T-helper 1 cell treated with Interleukin-12 subunit alpha and Interleukin-12 subunit beta and Interleukin-4 antibody, amounts not matched to agents 30 μg/mL and 1 μg/mL, for 36 hours (primary cell): ENCODE data around the gene KIF16B.
"Not testable (repeated sequence)": the region's sequence is repeated elsewhere in the genome, so short reads cannot be mapped to it uniquely, and the experiment has no call there.

Source experiments
- H3K27ac Mint-ChIP-seq: one replicate; pipeline ENCODE4 v1.8.0; 2021; ENCODE audit warnings: mild to moderate bottlenecking, mixed read lengths
- H3K27me3 Mint-ChIP-seq: one replicate; pipeline ENCODE4 v1.8.0; 2021; ENCODE audit warnings: low read depth, mixed read lengths
- H3K36me3 Mint-ChIP-seq: one replicate; pipeline ENCODE4 v1.8.0; 2021; ENCODE audit warnings: low read depth, mixed read lengths
- H3K4me1 Mint-ChIP-seq: one replicate; pipeline ENCODE4 v1.8.0; 2021; ENCODE audit warnings: low read depth, mixed read lengths
- H3K4me3 Mint-ChIP-seq: one replicate; pipeline ENCODE4 v1.8.0; 2021; ENCODE audit warnings: mild to moderate bottlenecking, moderate library complexity, mixed read lengths
- H3K9me3 Mint-ChIP-seq: one replicate; pipeline ENCODE4 v1.8.0; 2021; ENCODE audit warnings: mixed read lengths

The KIF16B gene

DNA sequence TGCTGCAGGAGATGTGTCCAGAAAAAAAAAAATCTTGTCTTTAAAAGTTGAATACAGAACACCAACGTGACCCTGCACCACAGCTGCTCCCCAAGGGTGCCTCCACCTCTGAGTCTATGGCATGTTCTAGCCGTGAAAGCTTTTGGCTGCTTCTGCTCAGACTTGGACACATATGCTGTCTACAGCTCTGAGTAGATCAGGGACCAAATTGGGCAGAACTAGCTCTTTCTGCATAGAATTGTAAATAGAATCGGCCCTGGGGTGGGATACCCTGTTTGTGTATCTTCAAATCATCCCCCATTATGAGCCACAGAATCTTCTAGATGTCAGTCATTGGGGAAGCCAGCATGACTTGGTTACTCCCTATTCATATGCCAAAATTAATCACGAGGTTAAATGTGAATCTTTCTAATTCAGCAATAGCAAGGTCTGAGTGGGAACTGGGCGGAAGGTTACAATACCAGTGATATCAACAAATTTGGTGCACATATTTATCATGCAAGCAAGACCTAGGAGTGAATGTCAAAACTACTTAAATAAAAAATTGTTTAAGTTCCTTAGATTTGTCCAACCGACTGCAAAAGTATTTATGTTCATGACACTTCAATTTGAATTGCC is 302.8 kb downstream of the KIF16B start:
- peaks cover 23% of the 10 kb centered on the region for H3K9me3 Mint-ChIP-seq
- H3K4me3 Mint-ChIP-seq, result no peak overlapping the region
- H3K4me1 Mint-ChIP-seq, result no peaks in the 10 kb centered on the region
- H3K27me3 Mint-ChIP-seq, result no peaks in the 10 kb centered on the region
- no peak overlapping the region for H3K27ac Mint-ChIP-seq
- no peaks in the 10 kb centered on the region for H3K36me3 Mint-ChIP-seq

DNA sequence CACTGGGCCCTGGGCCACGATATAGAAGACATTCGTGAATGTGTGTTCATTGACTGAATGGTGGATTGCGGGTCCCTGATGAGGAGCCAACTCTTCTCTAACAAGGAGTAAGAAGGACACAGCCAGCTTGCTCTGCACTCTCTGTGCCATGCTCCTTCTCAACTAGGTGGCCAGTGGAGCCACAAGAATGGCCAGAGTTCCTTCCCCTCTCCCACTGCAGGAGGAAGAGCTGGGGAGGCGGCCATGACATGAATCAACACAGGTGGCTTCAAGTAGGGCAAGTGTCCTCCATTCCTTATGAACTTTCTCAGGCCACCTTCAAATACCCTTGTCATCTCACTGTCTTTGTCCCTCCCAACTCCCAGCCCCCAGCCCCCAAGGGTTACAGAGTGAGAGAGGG is 305.7 kb downstream of the KIF16B start:
- Mint-ChIP-seq H3K4me3 (no peak overlapping the region), H3K36me3 (no peaks in the 10 kb centered on the region), H3K4me1 (no peaks in the 10 kb centered on the region), H3K27me3 (no peaks in the 10 kb centered on the region), H3K9me3 (peaks cover 25% of the 10 kb centered on the region), H3K27ac (no peak overlapping the region)

DNA sequence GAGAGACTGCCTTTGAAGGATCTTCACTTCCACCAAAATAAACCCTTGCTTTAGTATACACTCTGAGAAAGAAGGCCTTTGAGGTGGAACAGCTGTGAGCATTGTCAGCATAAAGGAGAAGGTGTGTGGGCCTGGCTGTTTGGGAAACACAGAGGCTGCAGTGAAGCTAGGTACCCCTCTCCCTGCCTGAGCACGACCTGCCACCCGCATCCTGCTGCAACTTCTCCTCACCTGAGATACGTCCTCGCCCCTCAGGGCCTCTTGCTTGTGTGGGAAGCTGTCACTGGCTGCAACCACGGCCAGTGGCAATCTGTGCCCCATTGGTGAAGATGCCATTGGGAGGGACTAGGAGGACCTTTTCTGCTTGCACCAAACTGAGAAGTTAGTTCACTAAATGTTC is 307.9 kb downstream of the KIF16B start:
- no peak overlapping the region for H3K27ac Mint-ChIP-seq
- peaks cover 35% of the 10 kb centered on the region for H3K9me3 Mint-ChIP-seq

DNA sequence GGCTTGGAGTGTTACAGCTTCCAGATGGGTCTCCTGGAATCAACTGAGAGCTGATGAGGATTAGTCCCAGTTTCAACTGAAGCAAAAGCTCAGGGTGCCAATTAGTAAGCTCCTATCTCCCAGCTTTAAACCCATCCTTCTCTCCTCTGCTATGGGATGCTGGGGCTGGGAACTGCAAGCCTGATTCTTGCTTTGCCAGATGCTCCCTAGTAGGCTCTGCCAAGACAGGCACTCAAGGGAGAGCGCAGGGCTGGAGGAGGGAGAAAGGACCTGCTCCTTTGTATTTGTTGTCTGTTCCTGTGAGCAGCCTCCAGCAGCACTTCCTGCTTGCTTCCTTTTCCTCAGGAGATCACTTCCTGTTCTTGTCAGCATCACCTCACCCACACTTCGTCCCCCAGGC is 309.7 kb downstream of the KIF16B start:
- Mint-ChIP-seq H3K27me3 (no peaks in the 10 kb centered on the region), H3K4me1 (no peaks in the 10 kb centered on the region), H3K9me3 (peaks cover 35% of the 10 kb centered on the region), H3K4me3 (no peak overlapping the region), H3K36me3 (no peaks in the 10 kb centered on the region), H3K27ac (no peak overlapping the region)

More for the DNA sequence above, 307.9 kb downstream of the KIF16B start:
- no peak overlapping the region for H3K4me3 Mint-ChIP-seq
- H3K36me3 Mint-ChIP-seq, result no peaks in the 10 kb centered on the region
- no peaks in the 10 kb centered on the region for H3K27me3 Mint-ChIP-seq
- no peaks in the 10 kb centered on the region for H3K4me1 Mint-ChIP-seq

DNA sequence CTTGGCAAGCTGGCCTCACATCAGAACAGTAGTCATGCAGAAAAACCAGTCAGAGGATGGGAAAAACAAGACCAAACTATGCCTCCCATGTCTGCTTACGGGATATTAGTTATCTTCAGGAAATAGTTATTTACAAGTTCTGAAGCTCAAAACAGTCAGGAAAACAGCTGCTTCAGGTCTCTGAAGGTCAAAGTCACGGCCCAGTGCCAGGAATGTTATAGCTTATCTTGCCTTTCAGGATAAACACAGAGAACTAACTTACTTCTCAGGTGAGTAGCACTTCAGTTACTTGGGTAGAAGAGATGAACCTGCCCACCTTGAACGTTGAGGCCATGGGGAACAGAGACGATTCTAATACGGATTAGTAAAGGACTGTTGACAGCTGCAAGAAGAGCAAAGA is 310.7 kb downstream of the KIF16B start:
- no peak overlapping the region for H3K27ac Mint-ChIP-seq
- H3K36me3 Mint-ChIP-seq, result no peaks in the 10 kb centered on the region
- peaks cover 31% of the 10 kb centered on the region for H3K9me3 Mint-ChIP-seq
- no peaks in the 10 kb centered on the region for H3K27me3 Mint-ChIP-seq
- no peak overlapping the region for H3K4me3 Mint-ChIP-seq
- no peaks in the 10 kb centered on the region for H3K4me1 Mint-ChIP-seq

DNA sequence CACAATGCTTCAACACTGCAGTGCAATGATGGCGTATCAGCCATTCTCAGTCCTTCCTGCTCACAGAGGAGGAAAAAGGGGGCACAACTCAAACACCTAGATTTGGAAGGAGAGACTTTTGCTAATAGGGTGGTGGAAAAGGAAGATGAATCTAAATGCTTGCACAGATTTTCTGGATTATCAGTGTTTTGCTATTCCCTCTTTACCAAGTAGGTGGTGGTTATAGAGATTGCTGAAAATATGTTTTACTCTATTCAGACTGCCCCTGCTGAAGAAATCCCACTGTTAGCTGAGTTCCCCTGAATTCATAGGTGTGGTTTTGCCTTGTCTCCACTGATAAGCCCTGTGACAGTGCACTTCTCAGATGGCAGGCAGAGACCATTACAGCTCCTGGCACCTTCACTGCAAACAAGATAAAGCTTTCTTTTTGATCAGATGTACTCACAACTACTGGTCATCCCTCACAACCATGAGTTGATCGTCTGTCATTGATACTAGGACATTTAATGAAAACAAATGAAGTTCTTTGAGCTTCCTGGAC is 311.4 kb downstream of the KIF16B start:
- no peaks in the 10 kb centered on the region for H3K36me3 Mint-ChIP-seq
- peaks cover 24% of the 10 kb centered on the region for H3K9me3 Mint-ChIP-seq
- H3K4me1 Mint-ChIP-seq, result no peaks in the 10 kb centered on the region
- no peaks in the 10 kb centered on the region for H3K27me3 Mint-ChIP-seq
- no peak overlapping the region for H3K27ac Mint-ChIP-seq
- no peak overlapping the region for H3K4me3 Mint-ChIP-seq

DNA sequence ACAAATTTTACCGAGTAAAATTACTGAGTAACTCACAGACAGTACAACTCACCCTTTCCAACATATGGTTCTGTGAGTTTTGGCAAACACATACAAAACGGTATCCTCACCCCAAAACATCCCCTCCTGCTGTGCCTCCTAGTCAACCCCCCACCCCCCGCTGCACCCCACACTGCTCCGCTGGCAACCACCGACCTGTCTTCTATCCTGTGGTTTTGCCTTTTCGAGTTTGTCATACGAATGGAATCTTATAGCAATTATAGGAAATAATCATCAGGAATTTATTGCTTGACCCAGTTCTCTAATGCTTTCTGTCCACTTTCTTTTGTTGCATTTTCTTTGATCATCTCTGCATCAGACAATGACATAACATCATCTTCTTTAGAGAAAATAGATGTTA is 312.3 kb downstream of the KIF16B start:
- no peak overlapping the region for H3K27ac Mint-ChIP-seq
- no peak overlapping the region for H3K4me3 Mint-ChIP-seq
- H3K9me3 Mint-ChIP-seq, result peaks cover 17% of the 10 kb centered on the region
- no peaks in the 10 kb centered on the region for H3K27me3 Mint-ChIP-seq
- no peaks in the 10 kb centered on the region for H3K36me3 Mint-ChIP-seq
- no peaks in the 10 kb centered on the region for H3K4me1 Mint-ChIP-seq

DNA sequence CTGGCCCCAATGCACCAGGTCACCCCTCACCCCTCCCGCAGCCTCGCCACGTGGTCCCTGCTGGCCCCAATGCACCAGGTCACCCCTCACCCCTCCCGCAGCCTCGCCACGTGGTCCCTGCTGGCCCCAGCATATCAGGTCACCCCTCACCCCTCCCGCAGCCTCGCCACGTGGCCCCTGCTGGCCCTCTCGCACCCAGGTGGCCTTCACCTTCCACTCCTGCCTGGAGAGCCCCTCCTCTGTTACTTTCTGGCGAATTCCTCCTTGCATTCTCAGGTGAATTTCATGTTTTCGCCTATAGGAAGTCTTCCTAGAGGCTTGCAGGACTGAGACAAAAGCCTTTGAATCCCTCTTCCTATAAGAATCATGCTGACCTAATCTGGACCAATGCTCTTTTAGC is 313.1 kb downstream of the KIF16B start:
- not testable (repeated sequence) for H3K27me3 Mint-ChIP-seq, H3K4me1 Mint-ChIP-seq, H3K27ac Mint-ChIP-seq, H3K9me3 Mint-ChIP-seq, H3K36me3 Mint-ChIP-seq, H3K4me3 Mint-ChIP-seq

DNA sequence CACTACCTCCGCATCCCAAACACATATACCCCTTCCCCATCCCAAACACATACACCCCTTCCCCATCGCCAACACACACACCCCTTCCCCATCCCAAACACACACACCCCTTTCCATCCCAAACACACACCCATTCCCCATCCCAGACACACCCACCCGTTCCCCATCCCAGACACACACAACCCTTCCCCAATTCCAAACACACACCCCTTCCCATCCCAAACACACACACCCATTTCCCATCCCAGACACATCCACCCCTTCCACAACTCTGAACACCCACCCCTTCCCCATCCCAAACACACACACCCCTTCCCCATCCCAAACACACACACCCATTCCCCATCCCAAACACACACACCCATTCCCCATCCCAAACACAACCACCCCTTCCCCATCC is 314.5 kb downstream of the KIF16B start:
- Mint-ChIP-seq H3K9me3 (peaks cover 9% of the 10 kb centered on the region), H3K36me3 (no peaks in the 10 kb centered on the region), H3K4me1 (no peaks in the 10 kb centered on the region), H3K27ac (no peak overlapping the region), H3K27me3 (no peaks in the 10 kb centered on the region), H3K4me3 (no peak overlapping the region)

DNA sequence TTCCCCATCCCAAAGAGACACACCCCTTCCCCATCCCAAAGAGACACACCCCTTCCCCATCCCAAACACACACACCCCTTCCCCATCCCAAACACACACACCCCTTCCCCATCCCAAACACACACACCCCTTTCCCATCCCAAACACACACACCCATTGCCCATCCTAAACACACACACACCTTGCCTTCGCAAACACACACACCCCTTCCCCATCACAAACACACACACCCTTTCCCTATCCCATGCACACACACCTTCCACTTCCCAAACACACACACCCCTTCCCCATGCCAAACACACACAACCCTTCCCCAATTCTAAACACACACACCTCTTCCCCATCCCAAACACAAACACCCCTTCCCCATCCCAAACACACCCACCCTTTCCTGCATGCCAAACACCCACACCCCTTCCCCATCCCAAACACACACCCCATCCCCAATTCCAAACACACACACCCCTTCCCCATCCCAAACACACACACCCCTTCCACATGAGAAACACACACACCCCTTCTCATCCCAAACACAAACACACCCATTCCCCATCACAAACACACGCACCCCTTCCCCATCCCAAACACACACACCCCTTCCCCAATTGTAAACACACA is 315.3 kb downstream of the KIF16B start:
- no peaks in the 10 kb centered on the region for H3K4me1 Mint-ChIP-seq
- H3K27ac Mint-ChIP-seq, result no peak overlapping the region
- H3K4me3 Mint-ChIP-seq, result no peak overlapping the region
- H3K9me3 Mint-ChIP-seq, result peaks cover 9% of the 10 kb centered on the region
- no peaks in the 10 kb centered on the region for H3K27me3 Mint-ChIP-seq
- no peaks in the 10 kb centered on the region for H3K36me3 Mint-ChIP-seq

DNA sequence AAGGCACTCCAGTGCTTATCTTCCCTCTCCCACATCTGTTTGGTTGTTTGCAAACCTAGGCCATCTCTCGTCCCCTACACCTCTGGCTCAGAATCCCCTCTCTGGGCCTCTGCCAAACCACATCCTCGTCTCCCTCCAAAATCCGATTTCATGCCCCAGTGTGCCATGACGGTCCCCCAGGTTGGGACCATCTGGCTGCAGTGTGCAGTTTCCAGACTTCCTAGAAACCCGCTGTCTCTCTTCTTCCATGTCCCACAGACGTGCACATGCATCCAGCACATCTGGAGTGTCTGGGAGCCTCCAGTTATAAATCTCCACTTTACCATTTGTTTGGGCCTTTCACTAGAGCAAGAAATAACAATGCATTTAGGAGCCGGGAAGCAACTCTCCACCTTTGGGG is 316.2 kb downstream of the KIF16B start:
- Mint-ChIP-seq H3K27me3 (no peaks in the 10 kb centered on the region), H3K36me3 (no peaks in the 10 kb centered on the region), H3K4me3 (no peak overlapping the region), H3K4me1 (no peaks in the 10 kb centered on the region), H3K27ac (no peak overlapping the region), H3K9me3 (peaks cover 9% of the 10 kb centered on the region)

DNA sequence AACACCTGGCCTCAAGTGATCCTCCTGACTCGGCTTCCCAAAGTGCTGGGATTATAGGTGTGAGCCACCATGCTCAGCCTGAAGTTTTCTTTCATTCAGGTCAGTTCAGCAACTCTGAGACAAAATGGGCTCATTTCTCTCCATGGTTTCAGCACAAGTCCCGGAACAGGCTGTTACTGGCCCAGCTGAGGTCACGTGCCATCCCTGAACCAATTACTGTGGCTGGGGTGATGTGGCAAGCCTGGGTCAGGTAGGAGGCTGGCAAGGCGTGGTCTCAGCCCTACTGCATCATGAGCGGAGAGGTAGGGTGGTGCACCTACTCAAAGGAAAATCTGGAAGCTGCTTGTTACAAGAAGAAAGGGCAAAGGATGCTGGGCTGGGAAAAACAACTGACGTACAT is 326.4 kb downstream of the KIF16B start:
- H3K27ac Mint-ChIP-seq, result no peak overlapping the region
- H3K27me3 Mint-ChIP-seq, result no peaks in the 10 kb centered on the region
- H3K9me3 Mint-ChIP-seq, result no peaks in the 10 kb centered on the region
- H3K4me3 Mint-ChIP-seq, result no peak overlapping the region
- no peaks in the 10 kb centered on the region for H3K4me1 Mint-ChIP-seq
- H3K36me3 Mint-ChIP-seq, result no peaks in the 10 kb centered on the region

DNA sequence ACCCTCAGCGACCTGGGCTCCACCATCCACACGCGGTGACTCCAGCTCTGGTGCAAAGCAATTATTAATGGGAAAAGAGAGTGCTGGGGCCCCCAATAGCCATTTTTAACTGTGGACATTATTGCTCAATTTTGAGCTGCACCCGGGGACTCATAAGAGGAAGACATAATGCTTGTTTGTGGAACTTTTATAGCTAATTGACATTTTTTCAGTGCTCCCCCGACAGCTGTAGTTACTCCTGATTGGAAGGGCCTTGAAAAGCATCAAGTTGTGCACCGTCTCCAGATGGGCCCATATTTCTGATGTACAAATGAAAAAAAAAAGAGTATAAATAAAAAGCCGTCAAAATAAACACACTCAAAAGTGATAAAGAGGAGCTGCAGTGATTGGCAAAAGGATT is 327.0 kb downstream of the KIF16B start:
- Mint-ChIP-seq H3K36me3 (no peaks in the 10 kb centered on the region), H3K4me1 (no peaks in the 10 kb centered on the region), H3K9me3 (no peaks in the 10 kb centered on the region), H3K27me3 (no peaks in the 10 kb centered on the region), H3K27ac (no peak overlapping the region), H3K4me3 (no peak overlapping the region)

DNA sequence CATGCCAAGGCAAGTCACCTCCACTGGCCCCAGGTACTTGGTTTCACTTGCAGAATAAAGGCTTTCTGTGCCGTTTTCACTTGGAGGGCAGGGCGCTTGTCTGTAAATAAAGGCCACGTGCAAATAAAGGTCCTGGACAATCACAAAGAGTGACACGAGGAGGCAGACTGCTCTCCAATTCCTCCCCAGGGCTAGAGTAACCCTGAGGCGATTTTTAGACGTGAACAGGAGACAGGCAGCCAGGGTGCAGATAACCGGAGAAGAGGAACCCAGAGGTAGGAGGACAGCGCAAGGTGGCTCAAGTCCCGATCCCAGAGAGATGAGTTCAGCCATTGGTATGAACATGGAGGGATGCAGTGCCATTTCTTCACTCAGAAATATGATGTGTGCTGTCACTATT is 327.4 kb downstream of the KIF16B start:
- Mint-ChIP-seq H3K9me3 (no peaks in the 10 kb centered on the region), H3K27ac (no peak overlapping the region), H3K36me3 (no peaks in the 10 kb centered on the region), H3K4me3 (no peak overlapping the region), H3K27me3 (no peaks in the 10 kb centered on the region), H3K4me1 (no peaks in the 10 kb centered on the region)

DNA sequence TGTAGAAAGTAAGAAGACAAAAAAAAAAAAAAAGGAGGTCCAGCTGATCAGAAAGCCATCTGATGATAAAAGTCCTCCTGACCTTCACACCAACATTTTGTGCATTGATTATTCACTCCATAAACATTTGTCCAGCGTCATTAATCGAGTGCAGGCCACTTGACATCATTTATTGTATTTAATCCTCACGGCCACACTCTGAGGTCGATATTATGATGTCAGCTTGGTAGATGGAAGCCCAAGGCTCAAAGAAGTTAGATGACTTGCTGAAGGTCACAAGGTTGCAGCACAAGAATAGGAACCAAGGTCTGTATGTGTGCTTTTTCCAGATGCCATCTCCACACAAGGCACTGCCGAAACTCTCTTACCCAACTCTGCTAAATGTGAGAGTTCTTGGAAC is 328.4 kb downstream of the KIF16B start:
- H3K27me3 Mint-ChIP-seq, result no peaks in the 10 kb centered on the region
- no peak overlapping the region for H3K27ac Mint-ChIP-seq
- H3K4me3 Mint-ChIP-seq, result no peak overlapping the region
- no peaks in the 10 kb centered on the region for H3K4me1 Mint-ChIP-seq
- no peaks in the 10 kb centered on the region for H3K36me3 Mint-ChIP-seq
- no peaks in the 10 kb centered on the region for H3K9me3 Mint-ChIP-seq
